Suppressor macrophage treated with lipopolysaccharide for 4 hours (primary cell): ENCODE measurements around the gene FARP1.
"Not testable (repeated sequence)": the region's sequence is repeated elsewhere in the genome, so short reads cannot be mapped to it uniquely, and the experiment has no call there.

Experiments used
- DNase-seq: peaks from one replicate; pipeline ENCODE4 v3.0.0-alpha.2; 2020

FARP1 gene

DNA sequence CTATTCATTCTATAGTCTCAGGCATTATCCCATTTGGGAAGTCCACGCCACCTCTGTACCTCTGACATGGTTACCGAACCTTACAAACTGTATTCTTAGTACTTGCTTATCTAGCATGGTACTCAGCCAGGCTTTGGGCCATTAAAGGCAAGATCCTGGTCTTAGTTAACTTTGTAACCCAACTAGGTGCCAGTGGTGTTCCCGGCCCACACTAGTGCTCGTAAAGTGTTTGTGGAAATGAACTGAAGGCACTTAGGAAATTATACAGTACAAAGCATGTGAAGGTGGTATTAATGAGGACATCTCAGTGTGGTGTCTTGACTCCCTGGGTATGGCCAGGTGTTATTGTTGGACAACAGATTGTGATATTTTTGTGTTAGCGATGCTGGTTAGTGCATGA, 122.0 kb downstream of the FARP1 start:
- no peak for DNase-seq

DNA sequence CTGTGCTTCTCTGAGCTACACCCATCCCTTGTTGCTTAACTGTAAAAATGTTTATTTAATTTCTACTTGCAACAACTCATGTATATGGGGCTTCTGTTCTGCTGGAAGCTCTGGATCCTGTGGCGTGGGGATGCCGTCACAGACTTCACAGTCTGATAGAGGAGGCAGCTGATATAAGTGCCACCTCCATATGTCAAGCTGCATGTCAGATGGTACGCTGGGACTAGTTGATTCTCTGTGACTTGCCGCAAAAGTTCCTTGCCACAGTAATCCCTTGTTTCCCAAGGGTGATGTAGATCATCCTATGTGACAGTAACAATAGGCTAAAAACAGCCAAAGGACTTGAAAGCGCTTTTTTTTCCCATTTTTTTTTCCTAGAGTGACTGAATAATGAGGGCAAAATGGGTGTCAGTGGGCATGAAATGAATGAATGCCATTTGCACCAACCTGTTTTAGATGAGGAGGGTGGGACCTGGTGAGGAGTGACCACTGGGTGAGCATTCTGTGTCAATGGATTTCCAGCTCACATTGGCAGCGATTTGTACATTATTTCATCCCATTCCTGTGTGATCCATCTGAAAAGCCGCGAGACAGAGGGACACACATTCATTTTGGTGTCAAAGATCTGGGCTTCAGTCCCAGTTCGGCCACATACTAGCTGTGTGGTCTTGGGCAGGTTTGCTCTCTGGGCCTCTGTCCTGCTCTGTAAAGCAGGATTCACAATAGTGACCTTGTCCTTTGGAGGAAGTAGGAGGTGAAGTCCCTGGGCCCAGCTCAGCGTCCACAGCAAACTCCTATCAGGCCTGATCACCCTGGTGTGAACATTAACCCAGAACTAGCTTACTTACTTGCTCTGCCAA, 123.0 kb downstream of the FARP1 start:
- no peak for DNase-seq

DNA sequence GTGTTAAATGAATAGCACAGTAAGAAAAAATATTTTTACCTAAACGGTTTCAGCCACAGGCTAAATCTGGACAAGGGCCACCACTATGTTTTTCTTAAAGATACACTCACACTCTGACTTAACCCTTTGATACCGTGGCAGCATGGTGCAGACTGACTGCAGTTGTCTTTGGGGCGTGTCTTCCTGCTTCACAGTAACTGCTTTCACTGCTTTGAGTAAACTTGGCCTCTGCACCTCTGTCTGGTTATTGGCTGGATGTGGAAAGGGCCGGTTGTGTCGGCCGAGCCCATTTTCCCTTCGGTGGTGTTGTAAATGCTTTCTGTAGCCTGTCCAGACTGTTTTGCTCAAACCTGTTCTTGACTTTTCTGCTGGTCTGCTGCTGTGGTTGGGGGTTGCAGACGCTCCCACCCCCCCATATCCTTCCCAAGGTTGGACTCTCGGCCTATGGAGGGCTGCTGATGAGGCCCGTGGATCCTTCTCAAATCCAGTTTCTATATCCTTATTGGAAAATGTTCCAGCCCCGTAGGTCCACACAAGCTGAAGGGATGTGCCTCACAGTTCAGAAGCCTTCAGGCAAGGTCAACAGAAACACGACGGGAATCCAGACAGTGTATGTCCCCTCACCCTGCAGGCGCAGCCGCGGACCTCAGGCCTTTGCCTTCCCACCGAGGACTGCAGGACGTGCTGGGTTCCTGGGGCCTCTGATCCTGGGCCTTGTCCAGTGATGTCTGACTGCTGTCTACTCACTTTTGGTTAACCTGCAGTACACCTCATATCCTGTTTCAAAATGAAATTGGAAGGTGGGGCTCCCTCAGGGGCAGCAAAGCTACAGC, 124.4 kb downstream of the FARP1 start:
- no peak for DNase-seq

DNA sequence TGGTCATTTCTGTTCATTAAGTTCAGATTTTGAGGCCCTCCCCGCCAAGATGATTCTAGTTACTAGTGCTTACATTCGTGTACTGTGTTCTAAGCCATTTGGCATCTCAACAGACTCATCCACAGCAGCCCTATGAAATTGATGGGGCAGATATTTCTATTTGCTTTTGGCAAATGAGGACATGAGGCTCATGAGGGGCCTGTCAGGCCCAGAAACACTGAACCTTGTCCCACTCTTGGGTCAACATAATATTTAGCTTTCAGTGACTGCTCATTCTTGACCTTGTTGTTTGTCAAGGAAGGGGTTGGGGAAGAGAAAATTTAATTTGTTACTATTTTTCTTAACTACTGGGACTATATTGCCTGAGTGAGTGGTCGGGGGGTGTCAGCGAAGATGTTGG, 126.5 kb downstream of the FARP1 start:
- no peak for DNase-seq

DNA sequence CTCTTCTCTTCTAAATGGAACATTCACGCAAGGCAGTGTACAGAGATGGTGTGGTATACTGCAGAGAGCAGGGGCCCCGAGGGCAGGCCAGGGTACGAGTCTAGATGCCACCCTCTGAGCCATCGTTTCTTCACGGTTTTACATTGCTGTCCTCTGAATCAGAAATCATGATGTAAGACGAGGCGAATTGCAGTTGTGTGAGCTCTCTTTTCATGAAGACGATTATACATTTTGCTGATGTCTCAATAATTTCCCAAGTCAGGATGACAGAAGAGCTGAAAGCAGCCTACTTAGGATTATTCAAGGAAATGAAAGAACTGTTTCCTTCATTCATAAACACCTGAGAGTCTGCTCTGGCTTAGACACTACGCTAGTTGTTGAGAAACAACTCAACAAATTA, 127.9 kb downstream of the FARP1 start:
- DNase-seq = no peak

DNA sequence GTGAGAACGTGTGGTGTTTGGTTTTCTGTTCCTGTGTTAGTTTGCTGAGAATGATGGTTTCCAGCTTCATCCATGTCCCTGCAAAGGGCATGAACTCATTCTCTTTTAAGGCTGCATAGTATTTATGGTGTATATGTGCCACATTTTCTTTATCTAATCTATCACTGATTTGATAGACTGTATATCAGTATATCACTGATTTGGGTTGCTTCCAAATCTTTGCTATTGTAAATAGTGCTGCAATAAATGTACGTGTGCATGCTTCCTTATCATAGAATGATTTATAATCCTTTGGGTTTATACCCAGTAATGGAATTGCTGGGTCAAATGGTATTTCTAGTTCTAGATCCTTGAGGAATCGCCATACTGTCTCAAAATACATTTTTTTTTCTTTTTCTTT, 128.8 kb downstream of the FARP1 start:
- not testable (repeated sequence) for DNase-seq

DNA sequence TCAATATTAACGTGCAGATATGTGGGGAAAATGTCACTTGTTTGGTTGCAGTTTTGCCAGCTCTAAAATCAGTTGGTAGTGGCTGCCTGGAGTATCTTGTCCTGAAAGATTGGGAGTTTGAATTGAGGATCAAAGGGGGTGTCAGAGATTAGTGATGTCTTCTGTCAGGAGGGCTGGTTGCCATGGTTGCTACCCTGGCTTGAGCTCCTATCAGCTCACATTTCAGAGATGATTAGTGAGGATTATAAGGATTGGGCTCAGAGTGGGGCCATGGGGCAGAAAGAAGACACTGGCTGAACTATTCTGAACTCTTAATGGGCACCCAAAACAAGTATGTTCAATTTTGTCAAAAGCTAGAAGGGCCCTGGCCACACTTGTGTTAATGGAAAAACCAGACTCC, 129.7 kb downstream of the FARP1 start:
- no peak for DNase-seq

DNA sequence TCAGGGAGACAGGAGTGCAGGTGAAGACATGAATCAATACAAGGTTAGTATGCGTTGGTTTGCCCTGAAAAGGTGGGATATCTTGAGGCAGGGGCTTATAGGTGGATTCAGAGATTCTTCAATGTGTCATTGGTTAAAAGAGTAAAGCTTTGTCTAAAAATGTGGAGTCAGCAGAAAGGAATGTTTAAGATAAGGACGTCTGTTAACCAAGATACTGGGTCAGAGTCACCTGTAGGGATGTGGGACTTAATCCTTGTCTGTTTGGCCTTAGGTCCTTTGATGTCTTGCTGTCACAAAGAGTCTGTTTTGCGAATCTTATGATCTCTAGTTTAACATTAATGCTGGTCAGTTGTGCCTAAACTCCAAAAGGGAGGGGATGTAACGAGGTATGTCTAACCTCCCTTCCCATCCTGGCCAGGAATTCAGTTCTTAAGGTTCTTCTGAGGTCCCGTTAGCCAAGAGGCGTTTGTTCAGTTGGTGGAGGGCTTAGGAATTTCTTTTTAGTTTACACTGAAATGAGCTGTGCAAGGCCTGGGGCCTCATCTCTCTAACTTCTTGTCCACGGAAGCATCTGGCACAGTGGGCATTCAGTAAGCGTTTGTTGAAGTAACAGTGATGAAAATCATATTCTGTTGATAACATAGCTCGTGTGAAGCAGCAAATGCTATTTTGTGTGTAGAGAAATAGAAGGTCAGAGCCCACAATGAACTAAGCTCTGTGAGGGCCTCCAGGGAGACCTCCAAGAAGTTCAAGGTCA, 130.4 kb downstream of the FARP1 start:
- DNase-seq = no peak

DNA sequence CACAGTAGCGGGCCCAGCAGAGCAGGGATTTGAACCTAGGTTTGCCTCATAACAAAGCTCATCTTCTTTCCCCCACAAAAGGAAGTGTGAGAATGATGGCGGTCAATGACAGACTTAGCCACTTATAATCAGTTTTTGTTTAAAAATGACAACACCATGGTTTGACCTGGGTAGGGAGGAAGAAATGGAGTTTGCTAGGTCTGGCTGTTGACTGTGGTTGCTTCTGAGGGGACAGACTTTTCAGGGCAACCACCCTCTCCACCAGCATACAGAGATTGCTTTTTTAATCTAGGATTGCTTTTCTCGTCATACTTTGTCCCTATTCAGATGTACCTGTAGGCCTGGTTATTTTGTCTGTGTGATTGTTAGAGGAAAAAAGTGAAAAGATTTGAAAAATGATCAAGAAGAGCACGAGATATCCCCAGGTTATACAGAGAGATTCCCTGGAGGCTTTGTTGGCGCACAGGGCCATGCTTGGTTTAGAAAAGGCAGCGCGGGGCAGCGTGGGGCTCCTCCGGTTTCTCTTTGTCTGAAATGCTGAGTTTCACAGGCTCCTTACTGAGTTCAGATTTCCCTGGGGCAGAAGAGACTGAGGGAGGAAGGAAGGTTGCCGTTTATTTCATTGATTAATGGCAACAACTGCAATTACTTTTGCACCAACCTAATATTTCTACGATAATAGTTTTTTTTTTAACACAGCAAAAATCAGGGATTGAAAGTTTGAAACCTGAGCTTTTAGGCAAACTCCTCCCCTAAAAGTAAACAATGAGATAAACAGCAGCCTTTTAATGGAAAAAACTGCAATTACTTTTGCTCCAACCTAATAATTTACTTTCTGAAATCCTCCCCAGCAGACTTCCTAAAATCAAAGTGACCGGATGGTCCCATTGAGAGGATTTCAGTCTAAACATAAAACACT, 131.2 kb downstream of the FARP1 start:
- no peak for DNase-seq

DNA sequence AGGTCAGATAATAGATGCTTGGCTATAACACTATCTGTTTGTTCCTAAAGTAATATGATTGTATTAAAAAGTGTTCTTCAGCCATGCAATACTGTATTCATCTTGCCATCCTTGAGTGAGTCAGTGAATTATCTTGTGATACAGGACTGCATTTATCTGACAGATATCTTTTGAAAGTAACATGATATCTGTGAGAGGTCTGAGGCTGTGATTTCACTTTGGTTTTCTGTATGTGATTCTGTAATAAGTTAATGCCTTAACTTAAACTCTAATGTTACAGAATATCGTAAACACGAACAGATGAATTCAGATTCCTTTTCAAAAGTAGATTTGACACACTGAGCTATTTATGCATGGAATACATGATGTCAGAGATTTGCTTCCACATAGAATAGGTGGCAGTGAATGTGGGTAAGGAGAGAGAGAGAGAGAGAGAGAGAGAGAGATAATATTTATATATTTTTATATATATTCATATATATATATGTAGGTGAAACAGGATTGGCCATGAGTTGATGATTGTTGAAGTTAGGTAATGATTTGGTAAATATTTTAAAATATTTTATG, 132.1 kb downstream of the FARP1 start:
- no peak for DNase-seq

DNA sequence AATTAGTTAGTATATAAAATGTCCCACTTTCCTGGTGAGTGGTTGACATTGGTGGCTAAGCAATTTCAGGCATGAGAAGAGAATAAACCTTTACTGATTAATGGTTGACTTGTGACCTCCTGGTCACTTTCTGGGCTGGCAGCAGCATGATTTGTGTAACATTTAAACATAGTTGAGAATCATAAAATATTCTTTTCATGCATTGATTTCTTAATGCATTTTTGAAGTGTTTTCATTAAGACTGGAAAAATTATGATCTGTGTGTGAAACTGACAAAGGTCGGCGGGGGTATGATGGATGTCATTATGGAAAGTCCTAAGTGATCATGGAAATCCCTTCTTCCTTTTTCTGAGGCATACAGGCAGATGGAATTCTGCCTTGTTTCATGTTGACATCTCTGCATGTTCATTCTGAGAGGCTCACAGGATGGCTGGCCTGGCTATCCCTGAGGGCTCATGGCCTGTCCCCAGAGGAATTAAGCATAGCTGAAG, 132.8 kb downstream of the FARP1 start:
- no peak for DNase-seq

DNA sequence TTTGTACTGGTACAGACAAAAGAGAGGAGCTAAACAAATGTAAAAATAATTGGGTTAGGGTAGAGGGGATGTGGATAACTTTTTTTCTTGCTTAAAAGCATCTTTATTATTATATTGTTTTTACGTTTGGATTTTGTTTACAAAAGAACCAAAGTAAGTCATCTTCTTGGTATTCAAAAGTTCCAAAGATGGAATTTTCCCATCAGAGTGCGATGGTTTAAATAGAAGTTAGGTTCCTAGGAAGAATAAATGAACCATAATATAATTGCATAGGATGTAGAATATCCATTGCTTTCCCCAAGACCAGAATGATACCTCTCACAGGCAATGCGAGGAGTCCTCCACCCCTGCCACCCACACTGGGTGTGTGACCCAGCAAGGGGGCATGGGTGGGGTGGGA, 133.6 kb downstream of the FARP1 start:
- no peak for DNase-seq

DNA sequence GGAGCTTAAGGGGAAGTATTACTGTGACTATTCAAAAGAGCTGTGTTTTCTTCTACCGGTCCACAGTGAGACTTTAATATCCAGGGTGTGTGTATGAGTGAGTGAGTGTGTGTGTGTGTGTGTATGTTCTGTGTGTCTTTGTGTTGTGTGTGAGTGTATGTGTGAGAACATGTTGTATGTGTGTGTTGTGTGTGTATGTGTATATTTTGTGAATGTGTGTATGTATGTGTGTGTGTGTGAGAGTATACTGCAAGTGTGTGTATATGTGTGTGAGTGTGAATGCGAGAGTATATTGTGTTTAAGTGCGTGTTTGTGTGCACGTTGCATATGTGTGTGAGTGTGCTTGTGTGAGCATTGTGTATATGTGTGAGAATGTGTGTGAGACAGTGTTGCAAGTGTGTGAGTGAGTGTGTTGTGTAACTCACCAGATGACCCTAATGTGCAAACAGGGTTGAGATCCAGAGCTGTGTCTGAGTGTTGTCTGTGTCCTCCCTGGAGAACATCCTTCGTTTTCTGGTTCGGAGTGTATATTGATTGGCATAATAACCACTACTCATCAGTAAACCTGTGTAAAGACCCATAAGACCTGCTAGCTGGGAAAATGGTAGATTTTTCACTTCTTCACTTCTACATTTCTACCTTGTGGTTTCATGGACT, 135.3 kb downstream of the FARP1 start:
- no peak for DNase-seq

DNA sequence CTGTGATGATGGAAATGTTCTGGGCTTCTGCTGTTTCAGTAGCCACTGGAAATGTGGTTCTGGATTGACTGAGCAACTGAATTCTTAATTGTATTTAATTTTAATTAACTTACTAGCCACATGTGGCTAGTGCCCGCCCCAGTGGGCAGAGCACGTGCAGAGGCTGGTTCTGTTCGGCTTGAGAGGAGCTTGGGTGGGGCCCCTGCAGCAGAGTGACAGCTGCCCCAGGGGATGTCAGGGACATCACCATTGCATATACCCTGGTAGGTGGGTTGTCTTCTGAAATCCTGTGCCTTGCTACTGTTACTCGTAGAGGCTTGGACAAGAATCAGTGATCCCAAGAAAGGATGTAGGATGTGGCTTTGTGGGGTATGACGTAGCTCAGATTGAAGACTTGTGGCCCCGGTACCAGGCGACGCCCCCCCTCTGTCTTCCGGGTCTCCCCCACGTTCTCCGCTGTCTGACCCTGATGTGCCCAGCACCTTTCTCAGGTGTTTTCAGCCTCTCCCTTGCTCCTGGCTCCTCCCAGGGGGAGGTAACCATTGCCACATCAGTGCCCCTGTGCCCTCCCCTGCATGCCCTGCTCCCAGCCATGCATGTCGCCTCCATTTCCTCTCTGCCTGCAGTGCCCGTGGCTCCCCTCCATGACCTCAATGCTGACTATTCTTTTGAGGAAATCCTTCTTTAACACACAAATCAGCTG, 136.7 kb downstream of the FARP1 start:
- DNase-seq = peak; percentile 12

DNA sequence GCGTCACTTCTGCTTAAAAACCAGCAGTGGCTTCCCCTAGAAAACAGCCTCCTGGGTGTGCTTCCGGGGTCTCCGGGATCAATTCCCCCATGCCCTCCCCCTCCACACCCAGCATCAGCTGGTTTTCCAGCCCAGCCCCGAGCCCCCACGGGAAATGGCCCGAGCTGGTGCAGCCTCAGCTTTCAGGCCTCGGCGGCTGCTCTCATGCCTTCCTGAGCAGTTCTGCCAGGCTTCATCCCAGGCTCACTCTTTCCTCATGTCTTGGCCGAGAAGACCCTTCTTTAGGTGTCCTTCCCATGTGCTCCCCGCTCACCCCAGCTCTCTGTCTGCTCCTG, 137.2 kb downstream of the FARP1 start:
- no peak for DNase-seq

DNA sequence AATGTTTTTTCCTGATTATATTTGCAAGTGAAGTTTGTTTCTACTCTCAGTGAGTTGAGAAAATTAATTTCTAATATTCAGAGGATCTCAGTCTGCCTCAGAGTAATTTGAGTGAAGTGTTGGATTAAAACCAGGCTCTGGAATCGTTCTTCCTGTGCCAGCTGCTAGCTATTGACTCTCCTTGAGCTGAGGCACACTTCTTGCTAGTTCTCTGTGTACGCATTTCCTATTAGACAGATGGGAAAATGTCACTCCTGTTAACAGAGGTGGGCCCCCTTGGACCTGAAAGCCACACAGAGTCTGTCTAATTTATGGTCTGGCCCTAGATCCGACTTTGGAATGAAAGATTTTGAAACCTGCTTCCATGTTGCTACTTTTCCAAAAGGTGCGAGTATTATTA, 141.8 kb downstream of the FARP1 start:
- DNase-seq = no peak

DNA sequence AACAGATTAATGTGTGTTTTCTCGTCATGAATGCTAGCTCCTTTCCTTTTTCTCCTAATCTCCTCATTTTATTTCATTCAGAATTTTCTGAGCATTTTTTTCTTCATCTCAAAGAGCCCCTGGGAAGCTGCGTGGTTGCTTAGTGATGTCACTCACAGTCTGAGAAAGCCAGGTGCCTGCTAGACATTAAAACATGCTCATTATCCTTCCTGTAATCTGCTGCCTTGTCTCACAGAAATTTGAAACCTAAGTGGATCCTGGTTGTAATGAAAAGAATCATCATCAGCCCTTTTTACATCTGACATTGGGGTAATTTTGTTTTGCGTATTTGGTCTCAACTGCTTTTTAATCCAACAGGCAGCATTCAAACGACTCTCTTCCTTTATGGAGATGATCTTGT, 142.4 kb downstream of the FARP1 start:
- DNase-seq = no peak

DNA sequence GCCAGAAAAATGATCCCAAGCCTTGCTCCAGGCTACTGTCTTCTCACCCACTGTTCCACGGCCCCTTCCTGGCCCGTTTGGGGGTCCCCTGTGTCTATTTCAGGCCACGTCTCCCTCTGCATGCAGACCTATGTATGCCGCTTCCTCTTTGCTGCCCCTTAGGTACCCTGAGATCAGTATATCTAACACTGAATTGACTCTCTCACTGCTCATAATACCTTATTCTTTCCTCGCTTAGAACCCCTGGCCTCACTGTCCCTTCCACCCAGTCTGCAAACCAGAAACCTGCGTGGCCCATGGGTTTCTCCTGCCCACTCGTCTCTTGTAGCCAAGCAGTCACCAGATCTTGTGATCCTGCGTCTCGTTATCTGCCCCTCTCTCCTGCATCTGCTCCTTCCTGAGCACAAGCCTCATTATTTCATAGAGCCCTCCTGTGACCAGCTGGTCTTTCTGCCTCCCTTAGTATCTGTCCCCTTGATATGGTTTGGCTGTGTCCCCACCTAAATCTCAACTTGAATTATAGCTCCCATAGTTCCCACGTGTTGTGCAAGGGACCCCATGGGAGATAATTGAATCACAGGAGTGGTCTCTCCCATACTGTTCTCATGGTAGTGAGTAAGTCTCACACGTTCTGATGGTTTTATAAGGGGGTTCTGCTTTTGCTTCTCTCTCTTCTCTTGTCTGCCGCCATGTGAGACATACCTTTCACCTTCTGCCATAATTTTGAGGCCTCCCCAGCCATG, 143.1 kb downstream of the FARP1 start:
- DNase-seq = no peak

DNA sequence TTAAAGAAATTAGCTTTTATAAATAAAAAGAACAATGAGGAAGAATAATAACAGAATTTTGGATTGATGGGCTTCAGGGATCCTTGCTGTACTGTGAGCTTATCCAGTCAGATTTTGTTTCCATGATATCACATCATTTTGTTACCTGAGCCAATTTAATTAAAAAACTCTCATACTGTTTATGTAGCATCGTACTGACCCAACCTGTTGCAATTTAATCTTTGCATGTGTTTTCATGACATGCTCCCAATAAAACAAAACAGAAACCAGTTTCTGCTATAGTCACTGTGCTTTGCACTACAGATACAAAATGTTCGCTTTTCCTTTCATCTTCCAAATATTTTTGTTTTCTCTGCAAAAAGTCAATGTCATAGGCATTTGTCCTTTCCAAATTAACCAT, 143.9 kb downstream of the FARP1 start:
- no peak for DNase-seq

DNA sequence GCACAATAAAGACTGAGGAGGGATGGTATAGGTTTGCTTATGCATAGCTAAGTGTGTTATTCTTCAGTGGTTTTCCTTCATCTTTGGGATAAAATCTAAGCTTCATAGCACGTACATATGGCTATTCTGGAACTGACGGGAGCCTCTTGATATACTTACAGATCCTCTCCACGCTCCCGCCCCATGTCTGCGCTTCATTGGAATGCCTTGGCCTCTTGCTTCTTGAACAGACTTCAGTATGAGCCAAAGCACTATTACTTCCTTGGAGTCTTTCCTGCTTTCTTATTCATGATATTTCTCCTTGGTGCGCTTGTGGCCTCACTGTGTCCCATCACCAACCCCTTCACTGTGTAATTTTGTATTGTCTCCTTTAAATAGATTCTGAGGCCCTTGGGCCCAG, 145.3 kb downstream of the FARP1 start:
- no peak for DNase-seq
